HepG2 (cell line): ENCODE results near the gene TAPBP. TPM values are rescaled to one million over a fixed set of nuclear protein-coding genes. Genes with fewer than 3 reads are reported as not detected.

Source experiments
- BORCS8-MEF2B ChIP-seq: sonication (generic); formaldehyde crosslinking; IDR thresholded peaks from 2 replicates; pipeline ENCODE4 v1.8.0; 2022; ENCODE audit warnings: mild to moderate bottlenecking, missing genetic modification reagents
- FOXO4 ChIP-seq: sonication (generic); formaldehyde crosslinking; conservative IDR thresholded peaks from 2 replicates; pipeline ENCODE4 v1.8.1; 2023; ENCODE audit warnings: missing genetic modification reagents
- JUN ChIP-seq: sonication (generic); formaldehyde crosslinking; IDR thresholded peaks from 2 replicates; pipeline ENCODE4 v1.4.0; 2020; ENCODE audit warnings: mild to moderate bottlenecking, missing genetic modification reagents
- LCORL ChIP-seq, 2 experiments: fragments of 450-650 bp in 1 of 2; sonication (generic) in 1 of 2; formaldehyde crosslinking in 1 of 2; IDR thresholded peaks; 2 replicates each; pipeline versions ENCODE4 v1.5.0 to v1.6.1; 2017 to 2020; ENCODE audit warnings: antibody characterized with exemption in 1 of 2, missing genetic modification reagents in 1 of 2
- MEF2D ChIP-seq: sonication (generic); formaldehyde crosslinking; IDR thresholded peaks from 2 replicates; pipeline ENCODE4 v1.5.1; 2020; ENCODE audit warnings: mild to moderate bottlenecking, missing genetic modification reagents
- MIXL1 ChIP-seq: IDR thresholded peaks from 2 replicates; pipeline ENCODE4 v1.6.1; 2016
- MTA1 ChIP-seq: sonication (generic); formaldehyde crosslinking; IDR thresholded peaks from 2 replicates; pipeline ENCODE4 v1.4.0; 2020; ENCODE audit warnings: missing genetic modification reagents, mild to moderate bottlenecking, borderline replicate concordance
- NFATC3 ChIP-seq: sonication (generic); formaldehyde crosslinking; IDR thresholded peaks from 2 replicates; pipeline ENCODE4 v1.5.1; 2020; ENCODE audit warnings: mild to moderate bottlenecking, missing genetic modification reagents
- ONECUT2 ChIP-seq: sonication (generic); formaldehyde crosslinking; IDR thresholded peaks from 2 replicates; pipeline ENCODE4 v1.4.0; 2020; ENCODE audit warnings: missing genetic modification reagents
- PAX8 ChIP-seq: sonication (generic); formaldehyde crosslinking; IDR thresholded peaks from 2 replicates; pipeline ENCODE4 v1.8.0; 2022; ENCODE audit warnings: mild to moderate bottlenecking, missing genetic modification reagents, borderline replicate concordance
- SALL2 ChIP-seq: sonication (generic); formaldehyde crosslinking; IDR thresholded peaks from 2 replicates; pipeline ENCODE4 v1.8.1; 2023; ENCODE audit warnings: mild to moderate bottlenecking, missing genetic modification reagents, inconsistent platforms
- TFE3 ChIP-seq: IDR thresholded peaks from 2 replicates; pipeline ENCODE4 v1.6.1; 2016
- ZFYVE20 ChIP-seq: sonication (generic); formaldehyde crosslinking; IDR thresholded peaks from 2 replicates; pipeline ENCODE4 v1.8.0; 2023; ENCODE audit warnings: low read depth, mild to moderate bottlenecking, moderate library complexity, missing genetic modification reagents, borderline replicate concordance
- ZNF430 ChIP-seq: sonication (generic); formaldehyde crosslinking; IDR thresholded peaks from 2 replicates; pipeline ENCODE4 v1.9.0; 2021; ENCODE audit warnings: mild to moderate bottlenecking, missing genetic modification reagents
- ZNF484 ChIP-seq: sonication (generic); formaldehyde crosslinking; IDR thresholded peaks from 2 replicates; pipeline ENCODE4 v1.5.1; 2020; ENCODE audit warnings: mild to moderate bottlenecking, low read depth, missing genetic modification reagents, borderline replicate concordance
- ZNF616 ChIP-seq: sonication (generic); formaldehyde crosslinking; IDR thresholded peaks from 2 replicates; pipeline ENCODE4 v1.5.0; 2020; ENCODE audit warnings: low read depth, mild to moderate bottlenecking, missing genetic modification reagents
- ZNF709 ChIP-seq: sonication (generic); formaldehyde crosslinking; IDR thresholded peaks from 2 replicates; pipeline ENCODE4 v1.5.0; 2020; ENCODE audit warnings: mild to moderate bottlenecking, missing genetic modification reagents
- ZNF782 ChIP-seq: sonication (generic); formaldehyde crosslinking; IDR thresholded peaks from 2 replicates; pipeline ENCODE4 v1.4.0; 2020; ENCODE audit warnings: missing genetic modification reagents, mild to moderate bottlenecking, borderline replicate concordance
- ZNF816 ChIP-seq: sonication (generic); formaldehyde crosslinking; IDR thresholded peaks from 2 replicates; pipeline ENCODE4 v1.8.0; 2022; ENCODE audit warnings: missing genetic modification reagents, mild to moderate bottlenecking, borderline replicate concordance
- polyA plus RNA-seq, 8 experiments: library from polyadenylated mRNA; depleted of rRNA in 3 of 8; stranded (reverse) in 7 of 8; unstranded in 1 of 8; fragments of >200 nt; fragmentation: Illumina TruSeq in 4 of 8; extraction: Trizol in 4 of 8; gene quantifications; 2 replicates each; pipeline versions ENCODE4 v1.2.1 to v1.2.3, GENCODE V29; 2011 to 2016; ENCODE audit warnings: low read depth in 4 of 8, missing spikeins in 1 of 8, mixed read lengths in 1 of 8; ENCODE audit not compliant: insufficient read depth in 1 of 8
- total RNA-seq, 5 experiments: library from RNA; depleted of rRNA; stranded (reverse); fragments of >200 nt; fragmentation: Illumina TruSeq; extraction: Trizol; gene quantifications; 2 replicates each; pipeline ENCODE4 v1.2.3, GENCODE V29; 2016; ENCODE audit warnings: low read depth in 1 of 5
- TF ChIP-seq, protein P1 (sequence below): sonication (generic); formaldehyde crosslinking; IDR thresholded peaks from 2 replicates; pipeline ENCODE4 v1.4.0; 2020; ENCODE audit warnings: missing genetic modification reagents
- TF ChIP-seq, protein P2 (sequence below): sonication (generic); formaldehyde crosslinking; IDR thresholded peaks from 2 replicates; pipeline ENCODE4 v1.8.0; 2022; ENCODE audit warnings: mild to moderate bottlenecking, missing genetic modification reagents, borderline replicate concordance
- TF ChIP-seq, protein P3 (sequence below): sonication (generic); formaldehyde crosslinking; IDR thresholded peaks from 2 replicates; pipeline ENCODE4 v1.5.1; 2020; ENCODE audit warnings: mild to moderate bottlenecking, missing genetic modification reagents, moderate library complexity

The TAPBP gene
- total and polyA plus RNA-seq, 2 of the 13 experiments (the other 11 are each of a cell fraction or from before 2014, with no cell fraction given): 27.4 to 32.3 TPM

DNA sequence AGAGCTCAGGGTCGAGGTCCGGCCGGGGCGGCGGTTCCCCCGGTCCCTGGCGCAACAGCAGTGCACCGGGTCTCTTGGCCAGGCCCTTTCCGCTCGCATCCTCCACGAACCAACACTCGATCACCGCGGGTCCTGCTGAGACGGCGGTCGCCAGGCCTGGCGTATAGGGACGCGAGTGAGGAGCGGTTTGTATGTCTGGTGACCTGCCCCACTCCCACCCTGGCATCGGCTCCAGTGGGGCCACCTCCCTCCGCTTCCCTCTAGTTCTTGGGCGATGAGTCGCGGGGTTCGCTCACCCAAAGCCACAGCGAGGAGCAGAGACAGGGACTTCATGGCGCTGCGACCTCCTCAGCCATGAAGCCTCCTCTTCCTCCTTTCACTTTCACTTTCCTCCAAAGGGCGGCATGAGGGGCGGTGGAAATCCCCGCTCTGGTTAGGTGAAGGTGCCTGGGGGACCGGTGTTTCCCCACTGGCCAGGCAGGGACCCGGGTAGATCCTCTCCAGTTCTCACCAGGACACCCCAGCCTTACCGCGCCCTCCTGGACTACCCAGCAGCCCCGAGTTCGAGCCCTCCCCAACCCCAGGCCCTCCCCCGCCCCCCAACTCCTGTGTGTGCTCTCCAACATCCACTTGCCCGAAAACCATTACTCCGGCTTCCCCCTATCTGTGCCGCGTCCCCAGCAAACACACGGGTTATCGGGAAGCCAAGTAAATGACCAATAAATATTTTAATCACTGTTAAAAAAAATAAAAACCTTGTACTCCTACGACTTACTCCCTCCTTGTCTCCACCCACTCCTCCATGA lies at the start of gene TAPBP (continued):
- TF ChIP-seq MIXL1 (CRISPR knock-in tag) (0 out of 2 replicates have a peak, but pooled peaks have one; percentile 10), MEF2D (CRISPR knock-in tag) (no peak), TFE3 (CRISPR knock-in tag) (peak; percentile 57; the same call in 1 of the 2 replicates), ZNF816 (CRISPR knock-in tag) (peak; percentile 56; the same call in 1 of the 2 replicates), MTA1 (CRISPR knock-in tag) (no peak), ZFYVE20 (CRISPR knock-in tag) (peak; percentile 76; the same call in 1 of the 2 replicates), ZNF782 (CRISPR knock-in tag) (no peak), ZNF430 (CRISPR knock-in tag) (peak; percentile 86), ONECUT2 (CRISPR knock-in tag) (no peak), BORCS8-MEF2B (peak; percentile 77; the same call in 1 of the 2 replicates), NFATC3 (CRISPR knock-in tag) (no peak), FOXO4 (CRISPR knock-in tag) (no peak), ZNF484 (no peak), PAX8 (no peak; the same call in 1 of the 2 replicates), SALL2 (peak; percentile 36; the same call in 1 of the 2 replicates), ZNF709 (CRISPR knock-in tag) (0 out of 2 replicates have a peak, but pooled peaks have one; percentile 31), JUN (CRISPR knock-in tag) (no peak), LCORL (IDR thresholded peaks at IDR 0.05) (no peak), LCORL (CRISPR knock-in tag; IDR thresholded peaks at IDR 0.05) (0 out of 2 replicates have a peak, but pooled peaks have one; percentile 11), ZNF616 (CRISPR knock-in tag) (0 out of 2 replicates have a peak, but pooled peaks have one; percentile 20)
- TF ChIP-seq, protein P1, sequence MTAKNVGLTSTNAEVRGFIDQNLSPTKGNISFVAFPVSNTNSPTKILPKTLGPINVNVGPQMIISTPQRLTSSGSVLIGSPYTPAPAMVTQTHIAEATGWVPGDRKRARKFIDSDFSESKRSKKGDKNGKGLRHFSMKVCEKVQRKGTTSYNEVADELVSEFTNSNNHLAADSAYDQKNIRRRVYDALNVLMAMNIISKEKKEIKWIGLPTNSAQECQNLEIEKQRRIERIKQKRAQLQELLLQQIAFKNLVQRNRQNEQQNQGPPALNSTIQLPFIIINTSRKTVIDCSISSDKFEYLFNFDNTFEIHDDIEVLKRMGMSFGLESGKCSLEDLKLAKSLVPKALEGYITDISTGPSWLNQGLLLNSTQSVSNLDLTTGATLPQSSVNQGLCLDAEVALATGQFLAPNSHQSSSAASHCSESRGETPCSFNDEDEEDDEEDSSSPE (CRISPR knock-in tag): no peak; the same call in 1 of the 2 replicates
- TF ChIP-seq, protein P2, sequence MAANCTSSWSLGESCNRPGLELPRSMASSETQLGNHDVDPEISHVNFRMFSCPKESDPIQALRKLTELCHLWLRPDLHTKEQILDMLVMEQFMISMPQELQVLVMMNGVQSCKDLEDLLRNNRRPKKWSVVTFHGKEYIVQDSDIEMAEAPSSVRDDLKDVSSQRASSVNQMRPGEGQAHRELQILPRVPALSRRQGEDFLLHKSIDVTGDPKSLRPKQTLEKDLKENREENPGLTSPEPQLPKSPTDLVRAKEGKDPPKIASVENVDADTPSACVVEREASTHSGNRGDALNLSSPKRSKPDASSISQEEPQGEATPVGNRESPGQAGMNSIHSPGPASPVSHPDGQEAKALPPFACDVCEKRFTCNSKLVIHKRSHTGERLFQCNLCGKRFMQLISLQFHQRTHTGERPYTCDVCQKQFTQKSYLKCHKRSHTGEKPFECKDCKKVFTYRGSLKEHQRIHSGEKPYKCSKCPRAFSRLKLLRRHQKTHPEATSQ: no peak
- TF ChIP-seq, protein P3, sequence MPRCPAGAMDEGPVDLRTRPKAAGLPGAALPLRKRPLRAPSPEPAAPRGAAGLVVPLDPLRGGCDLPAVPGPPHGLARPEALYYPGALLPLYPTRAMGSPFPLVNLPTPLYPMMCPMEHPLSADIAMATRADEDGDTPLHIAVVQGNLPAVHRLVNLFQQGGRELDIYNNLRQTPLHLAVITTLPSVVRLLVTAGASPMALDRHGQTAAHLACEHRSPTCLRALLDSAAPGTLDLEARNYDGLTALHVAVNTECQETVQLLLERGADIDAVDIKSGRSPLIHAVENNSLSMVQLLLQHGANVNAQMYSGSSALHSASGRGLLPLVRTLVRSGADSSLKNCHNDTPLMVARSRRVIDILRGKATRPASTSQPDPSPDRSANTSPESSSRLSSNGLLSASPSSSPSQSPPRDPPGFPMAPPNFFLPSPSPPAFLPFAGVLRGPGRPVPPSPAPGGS (CRISPR knock-in tag): no peak
